GM18858 (cell line): ENCODE measurements around the gene GTF2I.
"Not testable (repeated sequence)": the region's sequence is repeated elsewhere in the genome, so short reads cannot be mapped to it uniquely, and the experiment has no call there.

Experiments used
- ATAC-seq: cut with Tn5 transposase; IDR thresholded peaks from one replicate; pipeline ENCODE4 v1.9.1; 2021; ENCODE audit not compliant: unreplicated experiment

Gene GTF2I

DNA sequence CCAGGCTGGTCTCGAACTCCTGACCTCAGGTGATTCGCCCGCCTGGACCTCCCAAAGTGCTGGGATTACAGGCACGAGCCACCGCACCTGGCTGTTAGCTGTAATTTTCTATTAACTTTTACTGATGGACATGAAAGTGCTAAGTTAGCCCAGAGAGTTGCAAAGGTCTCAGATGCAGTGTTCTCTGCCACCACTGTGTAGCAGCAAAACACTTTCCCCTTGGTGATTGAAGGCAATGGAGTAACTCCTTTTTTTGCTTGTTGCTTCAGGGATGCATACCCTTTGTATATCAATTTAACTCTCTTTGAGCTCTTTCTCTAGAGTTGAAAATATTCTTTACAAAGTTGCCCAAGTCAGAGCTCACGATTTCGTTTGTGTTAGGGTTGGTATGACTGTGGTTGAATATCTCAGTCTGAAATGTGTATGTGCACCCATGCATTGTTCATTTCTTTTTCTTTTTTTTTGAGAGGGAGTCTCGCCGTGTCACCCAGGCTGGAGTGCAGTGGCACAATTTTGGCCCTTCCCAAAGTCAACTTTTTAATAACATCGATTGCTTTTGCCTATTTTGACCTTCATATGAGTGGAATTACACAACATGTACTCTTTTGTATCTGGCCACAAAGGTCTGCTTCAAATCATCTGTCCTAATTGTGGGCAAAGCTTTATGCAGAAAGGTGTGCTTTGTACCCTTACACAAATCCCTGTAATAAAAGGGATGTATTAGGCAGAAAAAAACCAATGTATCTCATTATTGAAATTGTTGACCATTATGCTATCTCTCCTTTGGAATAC lies 52.6 kb downstream of the GTF2I start:
- no peak for ATAC-seq

DNA sequence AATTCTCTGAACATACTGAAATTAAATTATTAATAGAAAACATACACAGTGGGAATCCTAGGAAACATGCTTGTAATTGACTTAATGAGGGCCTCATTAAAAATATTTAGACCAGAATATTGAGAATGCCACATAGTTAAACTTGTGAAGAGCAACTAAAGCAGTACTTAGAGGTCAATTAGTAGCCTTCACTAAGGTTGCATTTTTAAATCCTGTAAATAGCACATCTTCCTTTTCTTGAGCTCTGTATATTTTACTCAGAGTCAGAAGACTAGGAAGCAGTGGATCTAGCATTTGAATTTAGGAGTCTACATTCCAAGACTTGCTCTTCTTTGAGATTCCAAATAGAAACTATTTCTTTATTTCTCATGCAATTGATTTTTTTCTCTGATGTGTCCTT lies 56.0 kb downstream of the GTF2I start:
- ATAC-seq, result no peak

DNA sequence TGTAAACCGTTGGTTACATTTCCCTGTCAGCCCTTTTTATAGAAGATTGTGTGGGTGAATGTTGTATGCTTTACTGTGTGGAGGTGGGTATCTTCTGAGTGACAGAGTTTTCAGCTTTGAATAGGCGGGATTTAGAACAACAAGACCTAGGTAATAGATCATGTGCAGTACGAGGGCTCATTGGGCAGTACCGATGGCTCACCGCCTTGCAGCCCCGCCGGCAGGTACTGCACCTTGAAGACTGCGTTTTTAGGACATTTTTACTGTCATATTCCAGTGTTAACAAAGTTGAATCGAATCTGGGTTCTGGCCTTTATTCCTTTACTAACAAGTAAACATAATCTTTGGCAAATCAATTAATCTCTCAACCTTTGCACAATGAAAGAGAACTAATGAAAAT lies 60.4 kb downstream of the GTF2I start:
- ATAC-seq, result no peak

DNA sequence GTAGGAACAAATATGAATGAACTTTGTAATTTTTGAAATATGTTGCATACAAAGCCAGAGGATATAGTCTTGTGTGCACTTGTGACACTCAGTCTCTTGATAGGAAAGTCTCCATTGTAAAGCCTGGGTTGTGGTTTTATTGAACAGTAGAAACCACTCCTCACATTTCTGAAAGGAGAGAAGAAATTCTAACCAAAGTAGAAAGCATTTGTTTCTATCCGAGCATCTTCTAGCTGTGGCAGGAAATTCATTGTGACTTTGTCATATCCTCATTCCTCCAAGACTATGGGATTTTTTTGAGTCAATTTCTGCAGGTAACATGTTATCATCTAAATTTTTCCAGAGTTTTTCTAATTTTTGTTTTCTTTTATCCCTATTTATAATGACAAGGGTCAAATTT lies 60.8 kb downstream of the GTF2I start:
- no peak for ATAC-seq

DNA sequence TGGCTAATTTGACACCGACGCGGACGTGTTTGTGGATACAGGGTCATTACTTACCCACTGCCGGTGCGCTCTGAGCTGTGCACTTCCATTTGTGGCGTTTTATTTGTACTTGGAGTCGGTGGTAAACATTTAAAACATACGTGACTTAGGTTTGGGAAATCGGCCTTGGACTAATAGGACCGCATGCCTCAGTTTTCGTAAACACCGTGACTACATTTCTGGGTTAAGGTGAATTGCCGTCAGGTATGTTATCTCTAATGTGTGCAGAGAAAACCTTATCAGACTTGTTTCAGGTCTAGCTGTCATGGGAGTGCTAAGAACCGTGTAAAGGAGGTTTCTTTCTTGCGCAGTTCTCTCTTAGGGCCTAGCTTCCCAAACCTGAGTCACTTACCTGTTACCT lies 64.6 kb downstream of the GTF2I start:
- ATAC-seq, result no peak

DNA sequence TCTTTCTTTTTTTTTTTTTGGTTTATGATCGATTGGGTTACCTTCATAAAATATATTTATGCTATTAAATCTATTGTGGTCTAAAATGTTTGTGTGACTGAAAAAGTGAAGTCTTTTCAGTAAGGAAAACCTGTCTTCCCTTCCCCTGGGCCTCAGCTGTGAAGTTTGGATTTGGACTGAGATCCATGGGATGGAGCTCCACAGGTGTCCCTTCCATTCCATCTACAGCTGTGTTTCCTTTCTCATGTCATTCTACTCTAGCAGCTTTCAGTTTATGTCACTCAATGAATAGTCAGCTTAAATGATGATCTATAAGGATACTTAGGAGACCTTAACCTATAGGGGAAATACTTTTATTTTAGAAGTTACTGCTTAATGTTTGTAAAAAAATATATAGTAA lies 68.3 kb downstream of the GTF2I start:
- ATAC-seq, result no peak

DNA sequence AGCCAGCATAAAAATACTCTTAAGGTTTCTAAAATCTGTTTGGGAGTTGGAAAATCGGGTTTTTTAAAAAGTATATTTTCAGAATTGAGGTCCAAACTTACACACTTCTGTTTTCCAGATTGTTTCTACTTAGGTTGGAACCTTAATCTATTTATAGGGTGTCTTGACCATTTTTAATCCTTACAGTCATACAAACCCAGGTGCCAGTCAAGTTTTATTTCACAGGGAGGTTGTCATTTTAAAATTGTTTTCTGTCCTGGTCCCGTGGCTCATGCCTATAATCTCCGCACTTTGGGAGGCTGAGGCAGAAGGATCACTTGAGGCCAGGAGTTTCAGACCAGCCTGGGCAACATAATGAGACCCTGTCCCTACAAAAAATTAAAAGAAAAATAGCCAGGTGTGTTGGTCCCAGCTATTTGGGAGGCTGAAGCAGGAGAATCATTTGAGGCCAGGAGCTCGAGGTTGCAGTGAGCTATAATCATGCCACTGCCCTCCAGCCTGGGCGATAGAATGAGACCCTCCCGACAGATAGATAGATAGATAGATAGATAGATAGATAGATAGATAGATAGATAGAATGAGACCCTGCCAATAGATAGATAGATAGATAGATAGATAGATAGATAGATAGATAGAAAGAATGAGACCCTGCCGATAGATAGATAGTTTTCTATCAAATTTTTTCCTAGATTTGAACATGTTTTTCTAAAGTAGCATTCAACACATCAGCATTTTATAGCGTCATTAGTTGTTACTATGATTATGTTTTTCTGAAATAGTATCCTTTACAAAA lies 69.0 kb downstream of the GTF2I start:
- no peak for ATAC-seq

DNA sequence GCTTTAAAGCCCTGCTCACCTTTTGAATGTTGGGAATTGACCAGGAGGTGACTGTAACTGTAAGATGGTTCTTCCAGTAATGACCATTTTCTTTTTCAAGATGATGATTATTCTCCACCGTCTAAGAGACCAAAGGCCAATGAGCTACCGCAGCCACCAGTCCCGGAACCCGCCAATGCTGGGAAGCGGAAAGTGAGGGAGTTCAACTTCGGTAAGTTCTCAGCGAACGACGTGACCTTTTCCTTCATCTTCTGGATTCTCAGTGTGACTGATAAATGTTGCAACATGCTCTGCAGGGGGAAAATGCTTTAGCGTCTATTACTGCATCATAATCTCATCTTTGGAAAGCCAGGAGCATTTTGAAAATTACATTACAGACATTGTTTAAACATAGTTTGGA lies 71.2 kb downstream of the GTF2I start:
- not testable (repeated sequence) for ATAC-seq

DNA sequence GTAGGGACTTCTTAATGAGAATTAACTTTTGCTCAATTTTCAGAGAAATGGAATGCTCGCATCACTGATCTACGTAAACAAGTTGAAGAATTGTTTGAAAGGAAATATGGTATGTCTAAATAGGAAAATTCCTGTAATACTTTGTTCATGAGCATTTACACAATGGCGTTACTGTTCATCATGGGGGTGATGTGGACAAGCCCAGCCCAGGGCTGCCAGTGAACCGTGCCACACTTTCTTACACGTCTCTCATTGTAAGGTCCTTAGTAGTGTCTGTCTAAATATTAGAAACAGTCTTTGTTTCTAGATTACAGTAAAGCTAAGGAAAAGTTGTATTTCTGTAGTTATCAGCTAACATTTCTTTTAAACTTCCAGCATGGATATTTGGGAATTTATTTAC lies 72.7 kb downstream of the GTF2I start:
- ATAC-seq, result not testable (repeated sequence)

DNA sequence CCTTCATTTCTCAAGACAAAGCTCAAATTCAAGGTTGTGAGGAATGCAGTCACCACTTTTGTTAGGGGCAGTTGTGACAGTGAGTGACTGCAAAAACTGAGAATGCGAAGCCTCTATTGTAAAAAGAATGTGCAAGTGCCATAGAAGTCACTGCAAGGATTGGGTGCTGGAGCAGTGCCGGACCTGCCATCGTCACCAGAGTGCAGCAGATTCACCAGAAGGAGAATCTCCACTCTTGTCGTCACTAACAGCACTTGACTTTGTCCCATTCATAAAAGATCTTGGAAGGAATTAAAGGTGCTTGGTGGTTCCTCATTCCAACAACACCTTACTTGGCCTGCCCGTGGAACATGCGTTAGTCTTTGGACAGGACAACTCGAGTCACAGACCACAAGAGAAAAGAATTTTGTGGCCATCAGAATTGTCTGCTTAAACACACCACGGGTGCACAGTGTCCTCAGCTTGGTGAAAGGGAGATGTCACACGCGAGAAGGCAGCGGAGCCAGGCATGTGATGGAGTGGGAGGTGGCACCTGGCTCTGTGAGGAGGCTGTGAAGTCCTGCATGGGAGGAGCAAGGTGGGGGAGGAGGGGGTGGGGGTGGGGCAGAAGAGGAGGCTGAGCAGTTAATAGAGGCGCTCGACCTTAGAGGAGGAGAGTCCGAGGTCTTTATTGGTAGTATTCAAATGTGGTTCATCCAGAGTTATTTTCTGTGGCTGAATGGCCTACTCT lies 82.6 kb downstream of the GTF2I start:
- not testable (repeated sequence) for ATAC-seq

DNA sequence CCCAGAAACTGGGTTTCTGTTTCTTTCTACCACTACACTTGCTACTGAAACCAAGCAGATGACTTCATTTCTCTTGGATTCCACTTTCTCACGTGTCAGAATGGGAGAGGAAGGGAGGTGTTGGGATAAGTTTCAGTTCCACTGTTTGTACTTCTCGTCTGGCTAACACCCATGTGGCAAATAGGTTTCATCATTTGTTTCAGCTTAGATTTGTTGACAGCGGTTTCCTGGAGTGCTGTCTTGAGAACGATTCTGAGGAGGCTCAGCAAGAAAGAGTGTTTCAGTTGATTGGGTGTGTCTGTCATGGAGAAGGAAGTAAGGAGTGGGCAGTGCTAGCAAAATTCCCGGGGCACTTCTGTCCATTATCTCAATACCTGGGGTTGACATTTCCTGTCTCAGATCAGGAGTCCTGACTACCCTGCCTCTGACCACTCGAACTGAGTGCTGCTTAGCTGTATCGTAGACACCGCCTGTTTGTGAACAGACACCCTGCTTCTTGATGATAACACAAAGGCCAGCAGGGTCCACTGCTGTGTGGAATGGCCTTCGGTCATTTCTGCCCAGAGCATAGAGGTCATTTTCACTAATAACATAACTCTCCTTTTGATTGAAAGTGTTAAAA lies 86.5 kb downstream of the GTF2I start:
- ATAC-seq, result not testable (repeated sequence)

DNA sequence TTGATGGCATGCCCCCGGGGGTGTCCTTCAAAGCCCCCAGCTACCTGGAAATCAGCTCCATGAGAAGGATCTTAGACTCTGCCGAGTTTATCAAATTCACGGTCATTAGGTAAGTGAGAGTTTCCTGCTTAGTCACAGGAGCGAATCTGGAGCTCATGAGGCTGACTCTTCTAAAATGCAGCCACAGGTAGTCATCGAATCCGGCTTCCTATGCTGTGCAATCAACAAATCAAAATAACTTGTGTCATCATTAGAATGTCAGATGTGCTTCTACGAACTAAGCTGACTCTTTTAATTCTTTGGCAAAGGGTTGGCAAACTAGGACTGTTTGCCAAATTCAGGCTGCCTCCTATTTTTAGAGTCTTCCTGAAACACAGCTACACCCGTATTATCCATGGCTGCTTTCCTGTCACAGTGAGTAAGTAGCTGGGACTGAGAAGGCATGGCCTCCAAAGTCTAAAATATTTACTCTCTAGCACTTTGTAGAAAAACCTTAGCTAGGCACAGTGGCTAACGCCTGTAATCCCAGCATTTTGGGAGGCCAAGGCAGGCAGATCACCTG lies 96.5 kb downstream of the GTF2I start:
- not testable (repeated sequence) for ATAC-seq

DNA sequence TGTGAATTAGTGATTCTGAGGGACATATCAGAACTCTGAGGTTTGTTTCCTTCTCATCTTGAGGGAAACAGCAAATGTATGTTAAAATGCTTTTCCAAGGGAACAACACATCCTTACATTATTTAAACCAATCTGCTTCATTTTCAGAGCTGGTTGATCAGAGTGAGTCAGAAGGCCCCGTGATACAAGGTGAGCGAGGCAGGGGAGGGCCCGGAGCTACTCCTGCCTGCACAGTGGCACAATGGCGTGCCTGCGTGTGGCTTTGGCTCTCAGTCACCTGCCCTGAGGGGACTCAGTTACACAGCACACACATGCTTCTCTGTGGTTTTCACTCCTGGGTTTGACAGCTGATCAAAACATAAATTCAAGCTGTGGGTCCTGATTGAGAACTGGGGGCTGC lies 99.2 kb downstream of the GTF2I start:
- not testable (repeated sequence) for ATAC-seq

DNA sequence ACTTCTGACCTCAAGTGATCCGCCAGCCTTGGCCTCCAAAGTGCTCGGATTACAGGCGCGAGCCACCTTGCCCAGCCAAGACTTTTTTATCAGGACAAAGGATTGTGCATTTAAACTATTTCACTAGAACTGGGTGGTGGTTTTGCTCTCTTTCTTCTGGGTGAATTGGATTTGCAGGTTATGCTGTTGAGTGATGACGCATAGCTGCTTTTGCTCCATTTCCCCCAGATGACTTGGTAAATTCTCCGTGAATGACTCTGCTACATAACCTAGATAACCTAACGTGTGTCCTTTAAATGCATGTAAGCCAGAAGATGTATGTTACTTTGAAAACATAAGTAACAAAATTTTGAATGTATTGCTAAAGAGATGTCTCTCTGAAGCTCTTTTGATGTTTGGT lies 100.8 kb downstream of the GTF2I start:
- ATAC-seq, result not testable (repeated sequence)

DNA sequence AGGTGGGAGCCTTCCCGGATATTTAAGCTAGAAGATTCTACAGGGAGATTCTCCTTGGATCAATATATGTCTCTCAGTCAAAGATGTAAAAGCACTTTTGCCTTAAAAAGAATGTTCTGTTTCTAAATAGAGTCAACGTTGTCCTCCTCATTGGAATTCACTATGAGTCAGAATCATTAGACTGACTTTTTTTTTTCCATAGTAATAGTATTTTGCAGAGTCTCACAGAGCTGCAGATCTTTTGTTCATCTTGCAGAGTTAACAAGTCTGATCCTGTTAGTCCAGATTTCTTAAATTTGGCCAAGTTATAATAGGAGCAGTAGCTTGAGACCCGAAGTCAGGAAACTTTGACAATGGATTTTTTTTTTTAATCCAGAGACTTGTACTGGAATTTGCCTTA lies 101.5 kb downstream of the GTF2I start:
- ATAC-seq, result not testable (repeated sequence)

DNA sequence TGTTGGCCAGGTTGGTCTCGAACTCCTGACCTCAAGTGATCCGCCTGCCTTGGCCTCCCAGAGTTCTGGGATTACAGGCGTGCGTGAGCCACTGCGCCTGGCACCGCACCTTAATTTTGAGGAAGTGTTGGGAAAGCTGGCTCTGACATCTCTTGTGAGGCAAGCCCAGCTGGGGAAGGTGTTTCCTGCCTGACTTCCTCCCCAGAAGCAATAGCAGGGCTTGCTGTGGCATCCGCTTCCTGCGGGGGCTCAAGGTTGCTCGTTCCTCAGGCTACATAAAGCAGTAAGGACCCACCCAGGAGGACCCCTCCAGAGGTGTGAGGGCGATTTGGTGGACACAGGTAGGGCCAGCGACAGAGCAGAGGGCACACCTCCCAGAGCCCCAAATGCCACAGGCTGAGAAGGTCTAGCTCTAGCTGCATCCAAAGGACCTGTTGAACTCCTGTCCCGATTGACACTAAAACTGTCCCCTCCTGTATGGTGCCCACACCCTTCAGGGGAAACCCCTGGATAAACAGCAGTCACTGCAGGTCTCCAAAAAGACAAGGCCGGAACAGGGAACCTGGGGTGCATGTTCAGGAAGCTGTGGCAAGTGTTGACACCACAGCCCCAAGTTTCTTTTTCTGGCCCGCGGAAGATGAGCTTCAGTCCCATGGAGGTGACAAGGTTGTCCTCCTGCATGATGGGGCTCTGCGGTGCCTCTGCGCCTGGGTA lies 107.8 kb downstream of the GTF2I start:
- not testable (repeated sequence) for ATAC-seq

DNA sequence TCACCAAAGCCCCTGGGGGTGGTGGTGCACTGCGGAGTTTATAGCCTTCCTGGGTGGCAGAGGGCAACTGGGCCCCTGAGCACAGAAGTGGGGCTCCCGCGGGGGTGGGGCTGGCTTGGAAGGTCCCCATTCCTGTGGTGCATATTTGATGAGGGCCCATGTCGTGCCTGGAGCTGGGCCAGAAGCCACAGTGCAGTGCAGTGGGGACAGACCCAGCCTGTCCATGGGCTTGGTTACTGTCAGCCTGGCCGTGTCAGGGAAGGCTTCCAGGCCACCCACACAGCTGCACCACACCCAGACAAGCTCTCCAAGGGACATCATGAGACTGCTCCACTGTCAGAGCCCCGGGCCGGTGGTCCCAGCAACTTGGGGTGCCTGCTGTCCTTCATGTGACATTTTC lies 109.0 kb downstream of the GTF2I start:
- not testable (repeated sequence) for ATAC-seq

DNA sequence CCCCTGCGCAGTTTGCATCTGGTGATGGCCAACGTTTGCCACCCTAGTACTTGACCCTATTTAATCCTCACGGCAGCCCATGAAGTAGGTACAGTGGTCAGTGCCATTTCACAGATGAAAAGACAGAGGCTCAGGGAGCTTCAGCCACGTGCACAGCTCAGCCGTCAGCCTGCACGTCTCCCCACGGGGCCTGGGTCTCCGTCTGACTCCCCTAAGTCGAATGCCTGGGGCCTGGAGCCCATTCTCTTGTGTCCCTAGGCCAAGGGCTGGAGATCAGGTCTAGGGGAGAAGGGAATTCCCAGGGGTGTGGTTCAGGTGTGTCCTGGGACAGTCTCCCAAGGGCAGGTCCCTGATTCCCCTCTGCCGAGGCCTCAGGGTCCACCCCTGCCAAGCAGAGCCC lies 109.5 kb downstream of the GTF2I start:
- ATAC-seq, result not testable (repeated sequence)

DNA sequence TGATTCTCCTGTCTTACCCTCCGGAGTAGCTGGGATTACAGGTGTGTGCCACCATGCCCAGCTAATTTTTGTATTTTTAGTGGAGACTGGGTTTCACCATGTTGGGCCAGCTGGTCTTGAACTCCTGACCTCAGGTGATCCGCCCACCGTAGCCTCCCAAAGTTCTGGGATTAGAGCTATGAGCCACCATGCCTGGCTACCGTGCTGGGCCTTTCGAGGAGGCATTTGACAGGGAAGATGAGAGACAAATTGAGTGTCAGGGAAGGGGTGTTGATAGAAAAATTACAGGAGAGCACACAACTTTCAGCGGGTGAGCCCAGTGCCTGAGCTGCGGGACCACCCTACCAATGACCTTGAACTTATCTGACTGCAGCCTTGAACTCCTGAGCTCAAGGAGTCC lies 112.5 kb downstream of the GTF2I start:
- not testable (repeated sequence) for ATAC-seq

DNA sequence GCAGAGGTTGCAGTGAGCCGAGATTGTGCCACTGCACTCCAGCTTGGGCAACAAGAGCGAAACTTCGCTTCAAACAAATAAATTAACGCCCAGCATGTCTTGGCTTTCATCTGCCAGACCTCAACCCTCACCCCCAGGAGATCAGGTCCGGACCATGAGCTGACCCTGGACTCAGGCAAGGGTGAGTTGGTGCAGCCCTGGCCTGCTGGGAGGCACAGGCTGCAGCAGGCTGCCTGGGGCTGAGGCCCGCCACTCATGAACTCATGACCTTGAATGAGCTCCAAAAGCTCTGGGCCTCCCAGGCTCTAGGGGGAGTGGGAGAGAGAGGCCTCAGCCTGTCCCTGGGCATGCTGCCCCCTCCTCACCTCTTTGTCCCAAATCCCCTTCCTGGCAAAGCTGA lies 114.6 kb downstream of the GTF2I start:
- not testable (repeated sequence) for ATAC-seq
